B cell (primary cell): ENCODE data around the gene FAM9B.

Experiments used
- CTCF ChIP-seq: fragments of 200-600 bp; IDR thresholded peaks from one replicate; pipeline ENCODE4 v1.8.0; 2022; ENCODE audit warnings: antibody characterized with exemption, mild to moderate bottlenecking
- EZH2 ChIP-seq: IDR thresholded peaks from 2 replicates; pipeline ENCODE4 v1.6.1; 2012; ENCODE audit warnings: borderline replicate concordance, low read depth, mild to moderate bottlenecking, moderate library complexity, low read length; ENCODE audit not compliant: insufficient read depth, poor library complexity, severe bottlenecking

GRCh38 chrX:9023293-9023692 is 10.6 kb downstream of the FAM9B start:
- TF ChIP-seq EZH2 (no peak), CTCF (no peak)
